ENCODE measurements around the gene RNF130.

Gene RNF130

GRCh38 chr5:180114304-180115003 lies 42.9 kb upstream of the RNF130 start:
- no peak for ATAC-seq
- TF ChIP-seq BACH2 (CRISPR knock-in tag; IDR thresholded peaks at IDR 0.05; ENCODE audit: borderline replicate concordance): no peak
- no peak for TF ChIP-seq RARB (CRISPR knock-in tag; IDR thresholded peaks at IDR 0.05)
- TF ChIP-seq, protein P1, sequence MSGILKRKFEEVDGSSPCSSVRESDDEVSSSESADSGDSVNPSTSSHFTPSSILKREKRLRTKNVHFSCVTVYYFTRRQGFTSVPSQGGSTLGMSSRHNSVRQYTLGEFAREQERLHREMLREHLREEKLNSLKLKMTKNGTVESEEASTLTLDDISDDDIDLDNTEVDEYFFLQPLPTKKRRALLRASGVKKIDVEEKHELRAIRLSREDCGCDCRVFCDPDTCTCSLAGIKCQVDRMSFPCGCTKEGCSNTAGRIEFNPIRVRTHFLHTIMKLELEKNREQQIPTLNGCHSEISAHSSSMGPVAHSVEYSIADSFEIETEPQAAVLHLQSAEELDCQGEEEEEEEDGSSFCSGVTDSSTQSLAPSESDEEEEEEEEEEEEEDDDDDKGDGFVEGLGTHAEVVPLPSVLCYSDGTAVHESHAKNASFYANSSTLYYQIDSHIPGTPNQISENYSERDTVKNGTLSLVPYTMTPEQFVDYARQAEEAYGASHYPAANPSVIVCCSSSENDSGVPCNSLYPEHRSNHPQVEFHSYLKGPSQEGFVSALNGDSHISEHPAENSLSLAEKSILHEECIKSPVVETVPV (CRISPR knock-in tag; IDR thresholded peaks at IDR 0.05): no peak
- no peak for TF ChIP-seq GLIS3 (CRISPR knock-in tag; IDR thresholded peaks at IDR 0.05)
- TF ChIP-seq ZNF565 (CRISPR knock-in tag; conservative IDR thresholded peaks at IDR 0.05; ENCODE audit: low read depth): no peak
- no peak for TF ChIP-seq ZFP3 (CRISPR knock-in tag; IDR thresholded peaks at IDR 0.05)
- TF ChIP-seq ARNTL (CRISPR knock-in tag; IDR thresholded peaks at IDR 0.05; ENCODE audit: borderline replicate concordance, low read depth): no peak
- TF ChIP-seq ESRRG (CRISPR knock-in tag; IDR thresholded peaks at IDR 0.05): no peak
- no peak for TF ChIP-seq PPARA (CRISPR knock-in tag; IDR thresholded peaks at IDR 0.05; ENCODE audit: borderline replicate concordance)
- no peak for TF ChIP-seq SNAI2 (CRISPR knock-in tag; IDR thresholded peaks at IDR 0.05)
- TF ChIP-seq CSDC2 (CRISPR knock-in tag; IDR thresholded peaks at IDR 0.05): no peak
- TF ChIP-seq CREB5 (CRISPR knock-in tag; IDR thresholded peaks at IDR 0.05; ENCODE audit: low read depth): no peak
- no peak for TF ChIP-seq ZNF8 (CRISPR knock-in tag; IDR thresholded peaks at IDR 0.05)
- TF ChIP-seq OSR1 (CRISPR knock-in tag; IDR thresholded peaks at IDR 0.05): no peak
- TF ChIP-seq, protein P2, sequence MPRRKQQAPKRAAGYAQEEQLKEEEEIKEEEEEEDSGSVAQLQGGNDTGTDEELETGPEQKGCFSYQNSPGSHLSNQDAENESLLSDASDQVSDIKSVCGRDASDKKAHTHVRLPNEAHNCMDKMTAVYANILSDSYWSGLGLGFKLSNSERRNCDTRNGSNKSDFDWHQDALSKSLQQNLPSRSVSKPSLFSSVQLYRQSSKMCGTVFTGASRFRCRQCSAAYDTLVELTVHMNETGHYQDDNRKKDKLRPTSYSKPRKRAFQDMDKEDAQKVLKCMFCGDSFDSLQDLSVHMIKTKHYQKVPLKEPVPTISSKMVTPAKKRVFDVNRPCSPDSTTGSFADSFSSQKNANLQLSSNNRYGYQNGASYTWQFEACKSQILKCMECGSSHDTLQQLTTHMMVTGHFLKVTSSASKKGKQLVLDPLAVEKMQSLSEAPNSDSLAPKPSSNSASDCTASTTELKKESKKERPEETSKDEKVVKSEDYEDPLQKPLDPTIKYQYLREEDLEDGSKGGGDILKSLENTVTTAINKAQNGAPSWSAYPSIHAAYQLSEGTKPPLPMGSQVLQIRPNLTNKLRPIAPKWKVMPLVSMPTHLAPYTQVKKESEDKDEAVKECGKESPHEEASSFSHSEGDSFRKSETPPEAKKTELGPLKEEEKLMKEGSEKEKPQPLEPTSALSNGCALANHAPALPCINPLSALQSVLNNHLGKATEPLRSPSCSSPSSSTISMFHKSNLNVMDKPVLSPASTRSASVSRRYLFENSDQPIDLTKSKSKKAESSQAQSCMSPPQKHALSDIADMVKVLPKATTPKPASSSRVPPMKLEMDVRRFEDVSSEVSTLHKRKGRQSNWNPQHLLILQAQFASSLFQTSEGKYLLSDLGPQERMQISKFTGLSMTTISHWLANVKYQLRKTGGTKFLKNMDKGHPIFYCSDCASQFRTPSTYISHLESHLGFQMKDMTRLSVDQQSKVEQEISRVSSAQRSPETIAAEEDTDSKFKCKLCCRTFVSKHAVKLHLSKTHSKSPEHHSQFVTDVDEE (CRISPR knock-in tag; IDR thresholded peaks at IDR 0.05): no peak
- TF ChIP-seq ZNF70 (CRISPR knock-in tag; IDR thresholded peaks at IDR 0.05): no peak
- no peak for TF ChIP-seq ZFP30 (CRISPR knock-in tag; IDR thresholded peaks at IDR 0.05)
- TF ChIP-seq PATZ1 (CRISPR knock-in tag; IDR thresholded peaks at IDR 0.05; ENCODE audit: borderline replicate concordance): no peak

GRCh38 chr5:180113660-180114303 lies 42.2 kb upstream of the RNF130 start:
- no peak for TF ChIP-seq ZFP30 (CRISPR knock-in tag; IDR thresholded peaks at IDR 0.05)
- no peak for TF ChIP-seq BACH2 (CRISPR knock-in tag; IDR thresholded peaks at IDR 0.05; ENCODE audit: borderline replicate concordance)
- no peak for TF ChIP-seq SNAI2 (CRISPR knock-in tag; IDR thresholded peaks at IDR 0.05)
- TF ChIP-seq TOX (CRISPR knock-in tag; IDR thresholded peaks at IDR 0.05; ENCODE audit: borderline replicate concordance): no peak
- no peak for TF ChIP-seq ZFP3 (CRISPR knock-in tag; IDR thresholded peaks at IDR 0.05)
- TF ChIP-seq ZNF70 (CRISPR knock-in tag; IDR thresholded peaks at IDR 0.05): no peak
- TF ChIP-seq CSDC2 (CRISPR knock-in tag; IDR thresholded peaks at IDR 0.05): no peak
- ATAC-seq: no peak

- ATAC-seq: no peak
- TF ChIP-seq ZFP3 (CRISPR knock-in tag; IDR thresholded peaks at IDR 0.05): no peak
- no peak for TF ChIP-seq PATZ1 (CRISPR knock-in tag; IDR thresholded peaks at IDR 0.05; ENCODE audit: borderline replicate concordance)
- TF ChIP-seq, protein P2 (CRISPR knock-in tag; IDR thresholded peaks at IDR 0.05): no peak
- TF ChIP-seq GLIS3 (CRISPR knock-in tag; IDR thresholded peaks at IDR 0.05): no peak
- no peak for TF ChIP-seq RARB (CRISPR knock-in tag; IDR thresholded peaks at IDR 0.05)
- TF ChIP-seq ISL1 (CRISPR knock-in tag; IDR thresholded peaks at IDR 0.05): no peak
- no peak for TF ChIP-seq TCF4 (CRISPR knock-in tag; IDR thresholded peaks at IDR 0.05; ENCODE audit: borderline replicate concordance)
- no peak for TF ChIP-seq ZFP30 (CRISPR knock-in tag; IDR thresholded peaks at IDR 0.05)
- no peak for TF ChIP-seq ESRRG (CRISPR knock-in tag; IDR thresholded peaks at IDR 0.05)
- no peak for TF ChIP-seq CSDC2 (CRISPR knock-in tag; IDR thresholded peaks at IDR 0.05)
- no peak for TF ChIP-seq OSR1 (CRISPR knock-in tag; IDR thresholded peaks at IDR 0.05)
- TF ChIP-seq ZC3H10 (CRISPR knock-in tag; IDR thresholded peaks at IDR 0.05): no peak
- TF ChIP-seq ZNF70 (CRISPR knock-in tag; IDR thresholded peaks at IDR 0.05): no peak
Observed at GRCh38 chr5:180112181-180112861, 40.8 kb upstream of the RNF130 start.

Data from SK-N-SH treated with all-trans-retinoic acid at 6 μM for 48 hours (cell line).